CD4-positive, alpha-beta T cell (primary cell): ENCODE data around the gene GLO1. TPM values are rescaled to one million over a fixed set of nuclear protein-coding genes. Genes with fewer than 3 reads are reported as not detected.
A peak's percentile ranks its signal among the peaks of the same experiment; 100 is the strongest.
"Not testable (repeated sequence)": the region's sequence is repeated elsewhere in the genome, so short reads cannot be mapped to it uniquely, and the experiment has no call there.

ENCODE experiments used
- ATAC-seq: fragments of 200-7000 bp; cut with Tn5 transposase; one replicate; pipeline ENCODE4 v1.10.0; 2022; ENCODE audit warnings: mild to moderate bottlenecking; ENCODE audit not compliant: poor library complexity
- CTCF ChIA-PET: fragments of 350-600 bp; sonication (Branson Sonifier 250); formaldehyde crosslinking; loops from one replicate; lab custom pipeline; 2021; ENCODE audit warnings: antibody characterized with exemption, inconsistent platforms; lab: Charles Lee
- POLR2A ChIA-PET: fragments of 350-600 bp; sonication (Branson Sonifier 250); formaldehyde crosslinking; loops from one replicate; lab custom pipeline; 2021; ENCODE audit warnings: antibody characterized with exemption, inconsistent platforms; lab: Charles Lee
- DNase-seq, 14 experiments: peaks; one replicate each; pipeline ENCODE4 v3.0.0-alpha.2; 2013 to 2020; ENCODE audit warnings: mixed read lengths in 2 of 14
- H3K27ac ChIP-seq, 2 donors: one replicate each; pipeline versions ENCODE4 v1.5.1 to v1.7.0; 2013; ENCODE audit warnings: low read length in 2 of 2, low read depth in 1 of 2, mild to moderate bottlenecking in 1 of 2
- H3K27me3 ChIP-seq, 2 experiments: 1 replicate in 1 of 2; 2 replicates in 1 of 2; pipeline versions ENCODE4 v1.6.1 to v1.7.0; 2013; ENCODE audit warnings: low read length in 2 of 2, control low read depth in 1 of 2, mild to moderate bottlenecking in 1 of 2, moderate library complexity in 1 of 2; ENCODE audit not compliant: insufficient read depth in 2 of 2, control insufficient read depth in 1 of 2
- H3K36me3 ChIP-seq: one replicate; pipeline ENCODE4 v1.6.1; 2013; ENCODE audit warnings: low read length, control low read depth; ENCODE audit not compliant: insufficient read depth
- H3K4me1 ChIP-seq: one replicate; pipeline ENCODE4 v1.6.1; 2013; ENCODE audit warnings: low read length, control low read depth; ENCODE audit not compliant: insufficient read depth
- H3K4me3 ChIP-seq: one replicate; pipeline ENCODE4 v1.5.1; 2013; ENCODE audit warnings: mild to moderate bottlenecking, low read length, moderate library complexity
- H3K9me3 ChIP-seq, 2 experiments: 1 replicate in 1 of 2; 2 replicates in 1 of 2; pipeline versions ENCODE4 v1.6.1 to v1.7.0; 2013; ENCODE audit warnings: low read length in 2 of 2, mild to moderate bottlenecking in 2 of 2, control low read depth in 1 of 2, moderate library complexity in 1 of 2; ENCODE audit not compliant: control insufficient read depth in 1 of 2, insufficient read depth in 1 of 2
- H3K27ac Mint-ChIP-seq: one replicate; pipeline ENCODE4 v1.8.0; 2020; ENCODE audit warnings: mixed read lengths
- H3K27me3 Mint-ChIP-seq: one replicate; pipeline ENCODE4 v1.8.0; 2021; ENCODE audit warnings: mixed read lengths
- H3K36me3 Mint-ChIP-seq: one replicate; pipeline ENCODE4 v1.8.0; 2021; ENCODE audit warnings: low read depth, mixed read lengths
- H3K4me1 Mint-ChIP-seq: one replicate; pipeline ENCODE4 v1.8.0; 2021; ENCODE audit warnings: low read depth, mixed read lengths
- H3K4me3 Mint-ChIP-seq: one replicate; pipeline ENCODE4 v1.8.0; 2020; ENCODE audit warnings: mild to moderate bottlenecking, mixed read lengths
- H3K9me3 Mint-ChIP-seq: one replicate; pipeline ENCODE4 v1.8.0; 2020; ENCODE audit warnings: mixed read lengths
- CTCF ChIP-seq: fragments of 200-600 bp; IDR thresholded peaks from one replicate; pipeline ENCODE4 v1.8.0; 2022; ENCODE audit warnings: antibody characterized with exemption, mild to moderate bottlenecking
- intact Hi-C, 2 experiments: fragments of 100-400 bp; cut with DNase I in 1 of 2; cut with micrococcal nuclease in 1 of 2; formaldehyde crosslinking; loops; one replicate each; pipeline versions ENCODE4 v1.15.1 to v1.9.0; 2023 to 2025; cut with DNase I, micrococcal nuclease
- total RNA-seq, 174 experiments: library from RNA in 2 of 174; stranded (reverse) in 2 of 174; gene quantifications; one replicate each; pipeline ENCODE4 v1.2.3 and lab custom pipeline; 2021 to 2026

Gene GLO1
- total RNA-seq, 2 experiments from 2014 or later = 24.1 to 26.2 TPM

GRCh38 chr6:38703949-38704590 is 1.1 kb upstream of the GLO1 start:
- peaks cover 0 to 10% of the 10 kb centered on the region in 2 experiments for H3K9me3 ChIP-seq
- no peaks in the 10 kb centered on the region for H3K36me3 ChIP-seq
- ATAC-seq (no peak), DNase-seq (no peak)
- Mint-ChIP-seq H3K9me3 (peaks cover 12% of the 10 kb centered on the region), H3K27ac (no peak overlapping the region), H3K4me3 (no peak overlapping the region), H3K4me1 (peaks cover 17% of the 10 kb centered on the region), H3K27me3 (peaks cover 25% of the 10 kb centered on the region), H3K36me3 (peaks cover 33% of the 10 kb centered on the region)
- no peaks in the 10 kb centered on the region for H3K27me3 ChIP-seq
- ChIA-PET CTCF (interaction anchor here (0.7 kb wide), 1 partner anchor 9 kb away, joined by 3 read pairs; no protein-coding TSS in a partner anchor), POLR2A (interaction anchor here (1.9 to 2.1 kb wide), 2 partner anchors 10 to 64 kb away, joined by 18 to 20 read pairs; partner anchors contain the start of gene BTBD9)
- intact Hi-C loops = loop anchor here (2.0 to 10.0 kb wide), 5 partner anchors 67 to 1272 kb away; partner anchors contain the start of genes SAYSD1 (in 2 of the 2), BTBD9 (in 1 of the 2), CMTR1 (in 1 of the 2) and KIF6 (in 1 of the 2)
- peaks cover 9% of the 10 kb centered on the region for H3K4me1 ChIP-seq
- H3K27ac ChIP-seq = no peak overlapping the region
- no peak overlapping the region for H3K4me3 ChIP-seq
- TF ChIP-seq CTCF = no peak

- no peak overlapping the region for H3K27ac ChIP-seq
- H3K4me1 ChIP-seq = peaks cover 9% of the 10 kb centered on the region
- peak overlapping the region; percentile 81 for H3K27ac Mint-ChIP-seq
- ChIA-PET POLR2A (interaction anchor here (1.5 kb wide), 1 partner anchor 13 kb away, joined by 5 read pairs; the partner anchor contains the start of gene DNAH8), CTCF (interaction anchor here (1.1 kb wide), 1 partner anchor 207 kb away, joined by 3 read pairs; no protein-coding TSS in a partner anchor)
- no peaks in the 10 kb centered on the region for H3K27me3 ChIP-seq
- H3K4me3 Mint-ChIP-seq = peak overlapping the region; percentile 94
- H3K9me3 Mint-ChIP-seq = peaks cover 12% of the 10 kb centered on the region
- no peak overlapping the region for H3K4me3 ChIP-seq
- intact Hi-C loops = loop anchor here (5.0 to 10.0 kb wide), 4 partner anchors 64 to 1269 kb away; partner anchors contain the start of genes BTBD9 (in 1 of the 2), CMTR1 (in 1 of the 2), KIF6 (in 1 of the 2) and ZFAND3 (in 1 of the 2)
- H3K27me3 Mint-ChIP-seq = peaks cover 11% of the 10 kb centered on the region
- no peak for TF ChIP-seq CTCF
- no peaks in the 10 kb centered on the region for H3K36me3 ChIP-seq
- no peak for ATAC-seq
- no peak for DNase-seq
- peaks cover 0 to 10% of the 10 kb centered on the region in 2 experiments for H3K9me3 ChIP-seq
- H3K36me3 Mint-ChIP-seq = peaks cover 39% of the 10 kb centered on the region
- H3K4me1 Mint-ChIP-seq = peaks cover 36% of the 10 kb centered on the region
These were observed 1.4 kb downstream of the GLO1 start for GRCh38 chr6:38701551-38701950.

- H3K27me3 Mint-ChIP-seq, H3K36me3 ChIP-seq, H3K4me1 ChIP-seq, H3K27ac ChIP-seq, CTCF ChIA-PET, H3K4me3 ChIP-seq, H3K27ac Mint-ChIP-seq, H3K9me3 ChIP-seq, H3K27me3 ChIP-seq, H3K4me3 Mint-ChIP-seq, ATAC-seq, DNase-seq, POLR2A ChIA-PET: not testable (repeated sequence)
- Mint-ChIP-seq H3K36me3 (peaks cover 39% of the 10 kb centered on the region), H3K9me3 (peaks cover 12% of the 10 kb centered on the region), H3K4me1 (peaks cover 41% of the 10 kb centered on the region)
- intact Hi-C loops = loop anchor here (5.0 to 10.0 kb wide), 4 partner anchors 62 to 1267 kb away; partner anchors contain the start of genes BTBD9 (in 1 of the 2), CMTR1 (in 1 of the 2), KIF6 (in 1 of the 2) and ZFAND3 (in 1 of the 2)
These were observed 3.2 kb downstream of the GLO1 start for GRCh38 chr6:38699702-38700101.
